K562 (cell line): Measurements from ENCODE around the gene SLC39A7. TPM values are rescaled to one million over a fixed set of nuclear protein-coding genes. Genes with fewer than 3 reads are reported as not detected.
A peak's percentile ranks its signal among the peaks of the same experiment; 100 is the strongest.

Experiments
- FIP1L1 ChIP-seq: fragments of 200-400 bp; formaldehyde crosslinking; IDR thresholded peaks from 2 replicates; pipeline ENCODE4 v1.6.1; 2018; ENCODE audit warnings: mild to moderate bottlenecking, low read depth, low read length; ENCODE audit not compliant: poor library complexity, severe bottlenecking
- FOXA3 ChIP-seq, 2 experiments: fragments of 450-650 bp in 1 of 2; sonication (generic) in 1 of 2; formaldehyde crosslinking; IDR thresholded peaks in 1 of 2; conservative IDR thresholded peaks in 1 of 2; 2 replicates each; pipeline versions ENCODE4 v1.4.0 to v1.8.0; 2020 to 2022; ENCODE audit warnings: mild to moderate bottlenecking in 2 of 2, missing genetic modification reagents in 1 of 2
- KDM2B ChIP-seq: fragments of 250-450 bp; sonication (Bioruptor Pico); IDR thresholded peaks from 2 replicates; pipeline ENCODE4 v1.8.0; 2021; ENCODE audit warnings: mild to moderate bottlenecking, moderate library complexity
- MLLT1 ChIP-seq, 2 experiments: fragments of 450-650 bp; IDR thresholded peaks; 2 replicates each; pipeline ENCODE4 v1.6.1; 2016
- PHTF2 ChIP-seq: fragments of 250-450 bp; sonication (Bioruptor Pico); IDR thresholded peaks from 2 replicates; pipeline ENCODE4 v1.5.0; 2021; ENCODE audit warnings: mild to moderate bottlenecking
- RB1 ChIP-seq: fragments of 450-650 bp; IDR thresholded peaks from 2 replicates; pipeline ENCODE4 v1.6.1; 2017; ENCODE audit warnings: low read depth, mild to moderate bottlenecking
- SMC3 ChIP-seq: conservative IDR thresholded peaks from 2 replicates; pipeline ENCODE4 v1.6.1; 2011; ENCODE audit warnings: low read depth, low read length, improper control_type of control experiment; ENCODE audit not compliant: insufficient read depth
- SRF ChIP-seq, 2 experiments: fragments of 250-450, 450-650 bp in 1 of 2; sonication (Bioruptor Pico) in 1 of 2; sonication (generic) in 1 of 2; formaldehyde crosslinking; IDR thresholded peaks; 2 replicates each; pipeline versions ENCODE4 v1.5.0 to v1.5.1; 2020 to 2022; ENCODE audit warnings: mild to moderate bottlenecking in 1 of 2, missing genetic modification reagents in 1 of 2
- USF2 ChIP-seq: sonication (generic); formaldehyde crosslinking; IDR thresholded peaks from 2 replicates; pipeline ENCODE4 v1.5.0; 2020; ENCODE audit warnings: missing genetic modification reagents
- ZC3H11A ChIP-seq: IDR thresholded peaks from 2 replicates; pipeline ENCODE4 v1.6.1; 2012; ENCODE audit warnings: low read depth, low read length, improper control_type of control experiment
- ZFPM2 ChIP-seq: fragments of 250-450 bp; sonication (Bioruptor Pico); IDR thresholded peaks from 2 replicates; pipeline ENCODE4 v1.5.1; 2022; ENCODE audit warnings: mild to moderate bottlenecking
- ZHX1 ChIP-seq: fragments of 150-350 bp; conservative IDR thresholded peaks from 2 replicates; pipeline ENCODE4 v1.6.1; 2014; ENCODE audit warnings: low read length
- polyA plus RNA-seq, 8 experiments: library from polyadenylated mRNA; depleted of rRNA in 4 of 8; stranded (reverse) in 5 of 8; unstranded in 3 of 8; fragments of >200 nt; fragmentation: Nextera tagmentation in 2 of 8; fragmentation: Illumina TruSeq in 1 of 8; extraction: Ambion mirVana in 2 of 8; extraction: Trizol in 1 of 8; gene quantifications; 2 replicates each; pipeline versions ENCODE4 v1.2.1 to v1.2.3, GENCODE V29; 2011 to 2014; ENCODE audit warnings: inconsistent platforms in 1 of 8, missing spikeins in 1 of 8
- total RNA-seq, 7 experiments: library from RNA; depleted of rRNA in 6 of 7; stranded (reverse); fragments of >200 nt in 6 of 7; fragmentation: Illumina TruSeq in 2 of 7; extraction: Trizol in 2 of 7; gene quantifications; 2 replicates each; pipeline versions ENCODE4 v1.2.1 to v1.2.3, GENCODE V29; 2011 to 2021; ENCODE audit warnings: low replicate concordance in 1 of 7
- TF ChIP-seq, protein P1 (sequence below): sonication (generic); formaldehyde crosslinking; IDR thresholded peaks from 2 replicates; pipeline ENCODE4 v1.8.0; 2022; ENCODE audit warnings: mild to moderate bottlenecking, missing genetic modification reagents

Gene SLC39A7
- total and polyA plus RNA-seq, 9 of the 15 experiments (the other 6 are each of a cell fraction or from before 2014, with no cell fraction given) = 21.7 to 169 (median 121) TPM

DNA sequence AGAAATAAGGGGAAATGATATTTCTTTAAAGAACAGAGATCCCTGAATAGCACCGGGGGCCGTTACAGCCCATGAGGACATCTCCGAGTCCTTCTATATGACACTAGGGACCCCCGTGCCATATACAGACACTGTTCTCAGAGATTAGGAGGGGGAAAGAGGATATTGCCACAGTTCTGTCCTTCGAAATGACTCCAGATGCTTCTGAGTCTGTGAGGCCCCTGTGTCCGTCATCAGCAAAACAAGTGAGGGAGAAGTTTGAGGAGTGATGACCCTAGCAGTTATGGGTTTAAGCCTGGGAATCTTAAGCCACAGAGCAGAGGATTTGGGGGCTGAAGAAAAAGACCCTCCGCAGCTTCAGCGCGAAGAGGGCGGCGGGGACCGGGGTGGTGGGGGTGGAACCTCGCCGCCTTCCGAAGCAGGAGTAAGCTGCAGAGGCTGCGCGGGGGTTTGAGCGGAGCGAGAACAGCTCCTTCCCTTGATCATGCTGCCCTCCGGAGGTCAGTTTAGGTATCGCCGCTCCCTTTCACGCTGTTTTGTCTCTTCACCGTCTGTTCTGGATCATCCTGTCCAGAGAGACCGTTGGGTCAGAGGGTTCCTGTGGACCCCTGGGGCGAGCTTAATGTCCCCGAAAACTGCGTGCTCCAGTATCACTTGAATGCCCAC is 47.4 kb downstream of the SLC39A7 start (continued):
- TF ChIP-seq SRF (CRISPR knock-in tag; IDR thresholded peaks at IDR 0.05) = no peak
- TF ChIP-seq PHTF2 (CRISPR knock-in tag) = no peak
- no peak for TF ChIP-seq KDM2B (CRISPR knock-in tag)
- no peak for TF ChIP-seq ZFPM2
- peak; percentile 83 for TF ChIP-seq RB1
- TF ChIP-seq ZHX1 = peak; percentile 23; the same call in 1 of the 2 replicates
- TF ChIP-seq USF2 = no peak
- no peak for TF ChIP-seq MLLT1 (IDR thresholded peaks at IDR 0.05)
- no peak for TF ChIP-seq FIP1L1
- TF ChIP-seq, protein P1, sequence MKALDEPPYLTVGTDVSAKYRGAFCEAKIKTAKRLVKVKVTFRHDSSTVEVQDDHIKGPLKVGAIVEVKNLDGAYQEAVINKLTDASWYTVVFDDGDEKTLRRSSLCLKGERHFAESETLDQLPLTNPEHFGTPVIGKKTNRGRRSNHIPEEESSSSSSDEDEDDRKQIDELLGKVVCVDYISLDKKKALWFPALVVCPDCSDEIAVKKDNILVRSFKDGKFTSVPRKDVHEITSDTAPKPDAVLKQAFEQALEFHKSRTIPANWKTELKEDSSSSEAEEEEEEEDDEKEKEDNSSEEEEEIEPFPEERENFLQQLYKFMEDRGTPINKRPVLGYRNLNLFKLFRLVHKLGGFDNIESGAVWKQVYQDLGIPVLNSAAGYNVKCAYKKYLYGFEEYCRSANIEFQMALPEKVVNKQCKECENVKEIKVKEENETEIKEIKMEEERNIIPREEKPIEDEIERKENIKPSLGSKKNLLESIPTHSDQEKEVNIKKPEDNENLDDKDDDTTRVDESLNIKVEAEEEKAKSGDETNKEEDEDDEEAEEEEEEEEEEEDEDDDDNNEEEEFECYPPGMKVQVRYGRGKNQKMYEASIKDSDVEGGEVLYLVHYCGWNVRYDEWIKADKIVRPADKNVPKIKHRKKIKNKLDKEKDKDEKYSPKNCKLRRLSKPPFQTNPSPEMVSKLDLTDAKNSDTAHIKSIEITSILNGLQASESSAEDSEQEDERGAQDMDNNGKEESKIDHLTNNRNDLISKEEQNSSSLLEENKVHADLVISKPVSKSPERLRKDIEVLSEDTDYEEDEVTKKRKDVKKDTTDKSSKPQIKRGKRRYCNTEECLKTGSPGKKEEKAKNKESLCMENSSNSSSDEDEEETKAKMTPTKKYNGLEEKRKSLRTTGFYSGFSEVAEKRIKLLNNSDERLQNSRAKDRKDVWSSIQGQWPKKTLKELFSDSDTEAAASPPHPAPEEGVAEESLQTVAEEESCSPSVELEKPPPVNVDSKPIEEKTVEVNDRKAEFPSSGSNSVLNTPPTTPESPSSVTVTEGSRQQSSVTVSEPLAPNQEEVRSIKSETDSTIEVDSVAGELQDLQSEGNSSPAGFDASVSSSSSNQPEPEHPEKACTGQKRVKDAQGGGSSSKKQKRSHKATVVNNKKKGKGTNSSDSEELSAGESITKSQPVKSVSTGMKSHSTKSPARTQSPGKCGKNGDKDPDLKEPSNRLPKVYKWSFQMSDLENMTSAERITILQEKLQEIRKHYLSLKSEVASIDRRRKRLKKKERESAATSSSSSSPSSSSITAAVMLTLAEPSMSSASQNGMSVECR (CRISPR knock-in tag) = no peak
- no peak for TF ChIP-seq ZC3H11A
- TF ChIP-seq FOXA3 (CRISPR knock-in tag; conservative IDR thresholded peaks at IDR 0.05 in 1 of 2, IDR thresholded peaks at IDR 0.05 in 1 of 2) = no peak
- peak; percentile 82 for TF ChIP-seq SMC3
